Mesendoderm (in vitro differentiated cells): ENCODE results near the gene ANKDD1B.

Experiments
- DNase-seq: peaks from one replicate; pipeline ENCODE4 v3.0.0; 2013
- H2AK5ac ChIP-seq: 2 replicates; pipeline ENCODE4 v1.6.1; 2013; ENCODE audit warnings: low read length, inconsistent platforms
- H2BK120ac ChIP-seq: 2 replicates; pipeline ENCODE4 v1.6.1; 2013; ENCODE audit warnings: low read depth, mild to moderate bottlenecking, low read length, moderate library complexity, mixed read lengths
- H2BK15ac ChIP-seq: replicated peaks from 2 replicates; pipeline ENCODE4 v1.6.1; 2013; ENCODE audit warnings: low read depth, mild to moderate bottlenecking, moderate library complexity
- H2BK5ac ChIP-seq: 2 replicates; pipeline ENCODE4 v1.6.1; 2013; ENCODE audit warnings: low read length, inconsistent platforms
- H3K18ac ChIP-seq: 2 replicates; pipeline ENCODE4 v1.6.1; 2013; ENCODE audit warnings: mild to moderate bottlenecking, low read length, mixed read lengths
- H3K23ac ChIP-seq: one replicate; pipeline ENCODE4 v1.6.1; 2013; ENCODE audit warnings: low read length
- H3K27ac ChIP-seq: 2 replicates; pipeline ENCODE4 v1.5.1; 2013; ENCODE audit warnings: low read depth, mild to moderate bottlenecking, inconsistent platforms, low read length, moderate library complexity
- H3K27me3 ChIP-seq: 2 replicates; pipeline ENCODE4 v1.6.1; 2013; ENCODE audit warnings: low read length, control low read depth, mild to moderate bottlenecking, inconsistent platforms; ENCODE audit not compliant: insufficient read depth, poor library complexity
- H3K36me3 ChIP-seq: 2 replicates; pipeline ENCODE4 v1.6.1; 2013; ENCODE audit warnings: low read length, inconsistent platforms; ENCODE audit not compliant: control insufficient read depth, insufficient read depth
- H3K4ac ChIP-seq: one replicate; pipeline ENCODE4 v1.6.1; 2013; ENCODE audit warnings: low read depth, mild to moderate bottlenecking, low read length, moderate library complexity
- H3K4me1 ChIP-seq: 2 replicates; pipeline ENCODE4 v1.6.1; 2013; ENCODE audit warnings: low read depth, low read length, inconsistent platforms; ENCODE audit not compliant: control insufficient read depth
- H3K4me2 ChIP-seq: 2 replicates; pipeline ENCODE4 v1.6.1; 2013; ENCODE audit warnings: low read length
- H3K4me3 ChIP-seq: 2 replicates; pipeline ENCODE4 v1.5.1; 2013; ENCODE audit warnings: mild to moderate bottlenecking, low read length
- H3K56ac ChIP-seq: one replicate; pipeline ENCODE4 v1.6.1; 2013; ENCODE audit warnings: low read length
- H3K79me1 ChIP-seq: 2 replicates; pipeline ENCODE4 v1.6.1; 2013; ENCODE audit warnings: low read length, inconsistent platforms
- H3K79me2 ChIP-seq: 2 replicates; pipeline ENCODE4 v1.6.1; 2013; ENCODE audit warnings: mild to moderate bottlenecking, low read length; ENCODE audit not compliant: control insufficient read depth, insufficient read depth
- H3K9ac ChIP-seq: 2 replicates; pipeline ENCODE4 v1.6.1; 2013; ENCODE audit warnings: low read length, inconsistent platforms
- H4K5ac ChIP-seq: one replicate; pipeline ENCODE4 v1.6.1; 2013; ENCODE audit warnings: low read length
- H4K8ac ChIP-seq: one replicate; pipeline ENCODE4 v1.6.1; 2013; ENCODE audit warnings: low read depth, mild to moderate bottlenecking, control low read depth, low read length, moderate library complexity
- WGBS: extraction: QIAGEN DNeasy Blood & Tissue Kit; methylation state at CpG from one replicate; pipeline ENCODE4 v1.1.7; 2013; ENCODE audit warnings: low lambda C conversion rate, missing lambda C conversion rate; ENCODE audit not compliant: insufficient coverage; ENCODE audit errors: extremely low coverage; 5-methylcytosine and 5-hydroxymethylcytosine counted together

Gene ANKDD1B

DNA sequence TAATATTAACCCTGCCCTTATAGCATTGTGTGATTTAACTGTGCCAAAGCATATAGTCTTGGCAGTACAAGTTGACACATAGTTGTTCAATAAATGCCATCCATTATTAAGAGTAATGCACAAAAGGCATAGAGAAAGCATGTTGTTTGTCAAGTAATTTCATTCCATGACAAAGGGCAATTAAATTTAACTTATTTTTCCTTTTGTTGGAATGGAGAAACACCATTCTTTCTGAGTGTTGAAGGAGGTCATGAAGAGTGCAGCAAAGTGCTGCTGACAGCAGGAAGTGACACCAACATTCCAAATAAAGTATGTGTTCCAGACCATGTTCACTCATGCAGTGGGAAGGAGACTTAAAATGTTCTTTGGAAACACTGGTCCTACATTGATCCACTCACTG is 29.1 kb downstream of the ANKDD1B start:
- no peaks in the 10 kb centered on the region for H3K4me1 ChIP-seq
- no peak overlapping the region for H4K5ac ChIP-seq
- H2BK5ac ChIP-seq: no peak overlapping the region
- no peak overlapping the region for H2BK15ac ChIP-seq
- H3K79me1 ChIP-seq: no peaks in the 10 kb centered on the region
- H3K4ac ChIP-seq: no peak overlapping the region
- no peaks in the 10 kb centered on the region for H3K36me3 ChIP-seq
- no peak overlapping the region for H3K9ac ChIP-seq
- H3K18ac ChIP-seq: no peak overlapping the region
- H3K27ac ChIP-seq: no peak overlapping the region
- no peaks in the 10 kb centered on the region for H3K27me3 ChIP-seq
- H3K4me3 ChIP-seq: no peak overlapping the region
- H4K8ac ChIP-seq: no peak overlapping the region
- no peak overlapping the region for H3K23ac ChIP-seq
- no peak overlapping the region for H3K56ac ChIP-seq
- no peak for DNase-seq
- H2BK120ac ChIP-seq: no peak overlapping the region
- H3K79me2 ChIP-seq: no peaks in the 10 kb centered on the region
- H3K4me2 ChIP-seq: no peak overlapping the region
- H2AK5ac ChIP-seq: no peak overlapping the region

DNA sequence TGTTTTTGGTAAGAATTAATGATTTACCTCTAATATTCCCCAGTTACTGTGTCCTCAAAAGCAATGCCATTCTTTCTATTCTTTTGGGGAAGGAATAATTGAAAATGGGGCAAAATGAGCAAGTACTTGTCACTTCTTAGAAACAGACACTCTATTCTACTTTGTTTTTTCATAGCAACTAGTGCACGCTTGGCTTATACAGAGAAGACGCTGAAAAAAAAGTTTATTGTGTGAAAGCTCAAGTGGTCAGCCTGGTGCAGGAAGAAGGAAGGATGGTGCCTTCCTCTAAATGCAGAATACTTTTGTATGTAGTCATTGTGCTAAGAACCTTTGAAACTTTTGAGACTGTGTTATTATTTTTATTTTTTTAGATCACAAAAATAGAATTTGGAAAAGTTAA is 29.6 kb downstream of the ANKDD1B start:
- no peak overlapping the region for H3K4me2 ChIP-seq
- H3K36me3 ChIP-seq: no peaks in the 10 kb centered on the region
- H3K56ac ChIP-seq: no peak overlapping the region
- no peaks in the 10 kb centered on the region for H3K79me2 ChIP-seq
- no peak overlapping the region for H3K23ac ChIP-seq
- no peak overlapping the region for H2BK15ac ChIP-seq
- no peak overlapping the region for H3K18ac ChIP-seq
- H4K8ac ChIP-seq: no peak overlapping the region
- no peak overlapping the region for H3K4ac ChIP-seq
- no peak overlapping the region for H2BK5ac ChIP-seq
- no peaks in the 10 kb centered on the region for H3K4me1 ChIP-seq
- no CpG with 5 or more reads among the region's 2 CpGs for WGBS
- no peak overlapping the region for H2AK5ac ChIP-seq
- H3K27ac ChIP-seq: no peak overlapping the region
- H3K4me3 ChIP-seq: no peak overlapping the region
- no peak overlapping the region for H4K5ac ChIP-seq
- no peaks in the 10 kb centered on the region for H3K27me3 ChIP-seq
- no peak overlapping the region for H3K9ac ChIP-seq
- H2BK120ac ChIP-seq: no peak overlapping the region
- DNase-seq: no peak
- no peaks in the 10 kb centered on the region for H3K79me1 ChIP-seq

GRCh38 chr5:75648712-75649111 is 37.5 kb downstream of the ANKDD1B start:
- Histone ChIP-seq H3K4me3 (no peak overlapping the region), H3K56ac (no peak overlapping the region)
- no CpG with 5 or more reads among the region's 2 CpGs for WGBS

GRCh38 chr5:75651575-75652238 is 40.5 kb downstream of the ANKDD1B start:
- no peak overlapping the region for H2AK5ac ChIP-seq
- H3K4me3 ChIP-seq: no peak overlapping the region
- H2BK120ac ChIP-seq: no peak overlapping the region
- no peak for DNase-seq
- no peaks in the 10 kb centered on the region for H3K4me1 ChIP-seq
- no peak overlapping the region for H2BK15ac ChIP-seq
- no peak overlapping the region for H4K8ac ChIP-seq
- no peaks in the 10 kb centered on the region for H3K79me1 ChIP-seq
- no peak overlapping the region for H3K56ac ChIP-seq
- H3K9ac ChIP-seq: no peak overlapping the region
- H3K4ac ChIP-seq: no peak overlapping the region
- no peak overlapping the region for H3K4me2 ChIP-seq
- H3K79me2 ChIP-seq: no peaks in the 10 kb centered on the region
- no peaks in the 10 kb centered on the region for H3K27me3 ChIP-seq
- no peak overlapping the region for H3K18ac ChIP-seq
- H4K5ac ChIP-seq: no peak overlapping the region
- no peak overlapping the region for H3K23ac ChIP-seq
- H3K36me3 ChIP-seq: no peaks in the 10 kb centered on the region
- no CpG with 5 or more reads among the region's 4 CpGs for WGBS
- H2BK5ac ChIP-seq: no peak overlapping the region
- no peak overlapping the region for H3K27ac ChIP-seq

More at GRCh38 chr5:75648712-75649111, 37.5 kb downstream of the ANKDD1B start:
- H2BK5ac ChIP-seq: no peak overlapping the region
- H2BK120ac ChIP-seq: no peak overlapping the region
- no peak overlapping the region for H3K4me2 ChIP-seq
- no peaks in the 10 kb centered on the region for H3K27me3 ChIP-seq
- no peak overlapping the region for H3K9ac ChIP-seq
- H3K18ac ChIP-seq: no peak overlapping the region
- H4K8ac ChIP-seq: no peak overlapping the region
- H3K4ac ChIP-seq: no peak overlapping the region
- no peak overlapping the region for H3K27ac ChIP-seq
- DNase-seq: no peak
- no peak overlapping the region for H2AK5ac ChIP-seq
- no peaks in the 10 kb centered on the region for H3K79me1 ChIP-seq
- no peak overlapping the region for H3K23ac ChIP-seq
- no peak overlapping the region for H4K5ac ChIP-seq
- no peak overlapping the region for H2BK15ac ChIP-seq
- no peaks in the 10 kb centered on the region for H3K79me2 ChIP-seq
- no peaks in the 10 kb centered on the region for H3K36me3 ChIP-seq
- no peaks in the 10 kb centered on the region for H3K4me1 ChIP-seq

GRCh38 chr5:75653521-75653920 is 42.3 kb downstream of the ANKDD1B start:
- no CpG with 5 or more reads among the region's 2 CpGs for WGBS
- Histone ChIP-seq H3K4me3 (no peak overlapping the region), H4K8ac (no peak overlapping the region), H3K18ac (no peak overlapping the region), H3K4me2 (no peak overlapping the region), H4K5ac (no peak overlapping the region), H3K9ac (no peak overlapping the region), H3K79me2 (no peaks in the 10 kb centered on the region), H3K27me3 (no peaks in the 10 kb centered on the region), H3K4me1 (no peaks in the 10 kb centered on the region), H3K23ac (no peak overlapping the region), H3K4ac (no peak overlapping the region), H2BK120ac (no peak overlapping the region), H3K56ac (no peak overlapping the region), H2BK5ac (no peak overlapping the region), H2BK15ac (no peak overlapping the region), H3K79me1 (no peaks in the 10 kb centered on the region), H3K36me3 (no peaks in the 10 kb centered on the region), H3K27ac (no peak overlapping the region), H2AK5ac (no peak overlapping the region)
- no peak for DNase-seq

- no peaks in the 10 kb centered on the region for H3K36me3 ChIP-seq
- H4K5ac ChIP-seq: no peak overlapping the region
- H3K4ac ChIP-seq: no peak overlapping the region
- no peaks in the 10 kb centered on the region for H3K79me1 ChIP-seq
- no peak overlapping the region for H3K23ac ChIP-seq
- H3K79me2 ChIP-seq: no peaks in the 10 kb centered on the region
- H3K27ac ChIP-seq: no peak overlapping the region
- no peak overlapping the region for H2AK5ac ChIP-seq
- no peak overlapping the region for H3K4me3 ChIP-seq
- no peaks in the 10 kb centered on the region for H3K4me1 ChIP-seq
- no peak overlapping the region for H3K9ac ChIP-seq
- no peak overlapping the region for H2BK15ac ChIP-seq
- no peak overlapping the region for H3K4me2 ChIP-seq
- H2BK5ac ChIP-seq: no peak overlapping the region
- no peak overlapping the region for H3K18ac ChIP-seq
- no peak overlapping the region for H2BK120ac ChIP-seq
- H3K56ac ChIP-seq: no peak overlapping the region
- WGBS: no CpG with 5 or more reads among the region's 19 CpGs
- H3K27me3 ChIP-seq: no peaks in the 10 kb centered on the region
- no peak for DNase-seq
- no peak overlapping the region for H4K8ac ChIP-seq
Measured at GRCh38 chr5:75654693-75655295, 43.5 kb downstream of the ANKDD1B start.
